ENCODE data around the gene GPR107. TPM values are rescaled to one million over a fixed set of nuclear protein-coding genes. Genes with fewer than 3 reads are reported as not detected.

GPR107 gene
- polyA plus RNA-seq, 3 donors, result 6.0 to 22.6 (median 6.0) TPM

GRCh38 chr9:130159915-130160670 lies 106.4 kb downstream of the GPR107 start:
- no peaks in the 10 kb centered on the region for H3K4me1 Mint-ChIP-seq

More at GRCh38 chr9:130159915-130160670, 106.4 kb downstream of the GPR107 start:
- H3K9me3 ChIP-seq (replicated peaks in 1 of 2; ENCODE audit: control insufficient read depth in 1 of 2, insufficient read depth in 1 of 2, low read length in 2 of 2), result no peaks in the 10 kb centered on the region
- H3K36me3 Mint-ChIP-seq, result no peaks in the 10 kb centered on the region
- H3K4me2 ChIP-seq (replicated peaks; ENCODE audit: extremely low read depth, low read length, poor library complexity, severe bottlenecking), result no peak overlapping the region
- 90% methylated on average over 6 of the region's 10 CpGs for WGBS (ENCODE audit: insufficient coverage)
- intact Hi-C loops (cut with micrococcal nuclease), result loop anchor here in 1 of 2 donors (10.0 kb wide), 1 partner anchor 55 kb away; no protein-coding TSS in a partner anchor
- H4K20me1 ChIP-seq (ENCODE audit: insufficient read depth, low read length), result no peaks in the 10 kb centered on the region
- H3K27ac Mint-ChIP-seq, result no peak overlapping the region
- no peak overlapping the region for H2AFZ ChIP-seq (ENCODE audit: insufficient read depth, low read depth, low read length, poor library complexity, severe bottlenecking)
- H3K9ac ChIP-seq (ENCODE audit: insufficient read depth, low read length, poor library complexity, severe bottlenecking), result no peak overlapping the region
- no peaks in the 10 kb centered on the region for H3K4me1 ChIP-seq (ENCODE audit: control insufficient read depth in 1 of 2, insufficient read depth in 2 of 2, low read length in 2 of 2)
- no peaks in the 10 kb centered on the region for H3K79me2 ChIP-seq (ENCODE audit: insufficient read depth, low read length)
- no peak overlapping the region for H3K27ac ChIP-seq (ENCODE audit: low read depth in 1 of 2, low read length in 2 of 2)
- H3K9me3 Mint-ChIP-seq, result peaks cover 0 to 1% (median 0%) of the 10 kb centered on the region in 7 donors
- H3K27me3 ChIP-seq (ENCODE audit: control insufficient read depth in 2 of 2, insufficient read depth in 2 of 2, low read length in 2 of 2), result no peaks in the 10 kb centered on the region
- H3K4me3 ChIP-seq (replicated peaks in 1 of 3; ENCODE audit: low read depth in 2 of 3, low read length in 3 of 3), result no peak overlapping the region
- TF ChIP-seq CTCF (IDR thresholded peaks at IDR 0.05), result no peak
- H3K36me3 ChIP-seq (replicated peaks in 1 of 2; ENCODE audit: control insufficient read depth in 1 of 2, insufficient read depth in 2 of 2, low read length in 2 of 2), result no peaks in the 10 kb centered on the region
- peaks cover 3 to 8% (median 3%) of the 10 kb centered on the region in 3 donors for H3K27me3 Mint-ChIP-seq (ENCODE audit: low read depth in 3 of 3)
- H3K4me3 Mint-ChIP-seq, result no peak overlapping the region
- DNase-seq, result no peak
